ENCODE data around the gene RBM5. TPM values are rescaled to one million over a fixed set of nuclear protein-coding genes. Genes with fewer than 3 reads are reported as not detected.

Gene RBM5
- polyA plus RNA-seq, 1 donor, result 179 TPM

DNA sequence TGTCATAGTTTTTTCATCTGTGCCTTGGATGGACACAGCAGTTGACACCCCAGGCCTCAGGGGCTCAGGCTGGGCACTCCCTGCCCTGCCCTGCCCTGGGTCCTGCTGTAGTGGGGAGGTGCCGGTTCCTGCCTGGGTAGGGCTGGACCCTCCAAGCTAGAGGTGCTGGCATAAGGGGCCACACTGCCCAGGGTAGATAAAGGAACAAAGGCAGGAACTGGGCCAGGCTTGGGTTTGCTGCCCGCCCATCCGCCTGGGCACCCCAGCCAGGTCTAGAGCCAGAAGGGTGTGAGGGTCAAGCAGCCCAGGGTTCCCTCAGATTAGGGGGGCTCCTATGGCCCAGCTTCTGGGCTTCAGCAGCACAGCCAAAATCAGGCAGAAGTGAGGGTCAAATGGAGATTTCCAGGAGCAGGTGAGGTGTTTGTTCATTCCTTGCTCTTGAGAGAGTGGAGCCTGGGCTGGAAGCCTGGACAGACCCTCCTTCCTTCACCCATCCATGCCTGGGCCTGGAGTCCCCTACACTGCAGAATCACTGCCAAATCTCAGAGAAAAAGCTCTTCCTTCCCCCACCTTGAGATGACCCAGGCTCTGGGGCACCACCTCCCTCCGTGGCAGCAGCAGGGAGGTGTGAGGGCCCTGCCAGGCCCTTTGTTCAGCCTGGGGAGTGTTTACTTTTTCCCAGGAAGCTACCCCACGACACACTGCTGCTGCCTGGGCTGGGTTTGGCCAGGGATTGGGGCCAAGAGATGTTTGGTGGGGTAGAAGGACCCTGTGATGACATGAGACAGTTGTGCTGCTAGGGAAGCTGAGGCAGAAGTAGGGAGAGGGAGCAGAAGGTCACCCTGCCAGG, 73.5 kb downstream of the RBM5 start:
- DNase-seq, result no peak

DNA sequence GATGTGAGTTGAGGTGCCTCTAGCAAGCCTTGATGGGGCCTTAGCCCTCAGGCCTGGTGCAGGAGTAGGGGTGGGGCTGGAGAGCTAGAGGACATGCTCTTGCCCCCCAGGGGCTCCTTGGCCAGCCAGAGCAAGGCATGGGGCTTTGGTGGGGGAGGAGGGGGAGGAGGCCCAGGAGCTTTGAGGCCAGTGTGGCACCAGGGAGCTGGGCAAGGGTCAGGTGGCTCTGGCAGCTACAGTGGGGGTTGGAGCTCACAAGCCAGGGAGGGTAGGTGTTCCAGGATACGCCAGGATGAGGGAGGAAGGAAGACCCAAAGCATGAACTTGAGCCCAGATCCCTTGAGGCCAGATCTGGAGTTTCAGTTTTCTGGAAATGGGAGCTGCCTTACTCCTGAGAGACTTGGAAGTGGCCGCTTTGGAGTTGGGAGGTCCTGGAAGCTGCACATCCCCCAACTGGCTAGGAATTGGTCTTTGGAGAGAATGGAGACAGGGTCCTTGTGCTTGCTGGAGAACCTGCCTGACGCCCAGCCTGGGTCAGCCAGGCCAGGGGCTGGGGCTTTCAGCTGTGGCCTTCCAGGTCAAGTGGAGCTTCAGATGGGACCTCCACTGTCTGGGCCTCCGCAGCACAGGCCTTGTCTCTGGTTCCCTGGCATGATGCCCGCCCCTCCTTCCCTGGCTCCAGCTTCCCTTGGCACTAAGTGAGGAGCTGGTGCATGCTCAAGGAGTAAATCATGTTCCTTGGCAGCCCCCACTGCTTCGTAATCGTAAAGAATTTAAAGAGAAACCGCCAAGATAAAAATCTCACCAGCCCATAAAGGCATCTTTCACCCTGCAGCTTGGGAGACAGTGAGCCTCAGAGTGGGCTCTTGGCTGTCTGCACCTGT, 75.1 kb downstream of the RBM5 start:
- DNase-seq, result peak; percentile 77

DNA sequence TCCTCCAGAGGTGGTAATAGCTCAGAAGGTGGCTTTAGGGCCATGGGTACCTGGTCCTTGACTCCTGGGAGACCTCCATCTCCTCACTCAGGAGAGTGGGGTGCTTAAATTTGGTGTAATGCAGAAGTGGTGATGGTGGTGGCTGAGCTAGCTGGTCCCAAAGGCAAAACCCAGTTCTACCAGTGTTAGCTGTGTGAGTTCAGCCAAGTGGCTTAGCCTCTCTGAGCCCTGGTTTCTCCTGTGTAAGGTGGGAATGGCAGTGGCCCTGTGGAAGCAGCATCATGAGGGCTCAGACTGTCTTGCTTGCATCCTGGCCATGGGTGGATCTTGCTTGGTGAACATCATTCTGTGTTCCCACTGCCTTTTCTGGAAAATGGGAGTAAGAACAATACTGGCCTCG, 75.8 kb downstream of the RBM5 start:
- DNase-seq, result no peak

- DNase-seq, result peak; percentile 54
Observed at GRCh38 chr3:50164984-50165909, 76.5 kb downstream of the RBM5 start.

DNA sequence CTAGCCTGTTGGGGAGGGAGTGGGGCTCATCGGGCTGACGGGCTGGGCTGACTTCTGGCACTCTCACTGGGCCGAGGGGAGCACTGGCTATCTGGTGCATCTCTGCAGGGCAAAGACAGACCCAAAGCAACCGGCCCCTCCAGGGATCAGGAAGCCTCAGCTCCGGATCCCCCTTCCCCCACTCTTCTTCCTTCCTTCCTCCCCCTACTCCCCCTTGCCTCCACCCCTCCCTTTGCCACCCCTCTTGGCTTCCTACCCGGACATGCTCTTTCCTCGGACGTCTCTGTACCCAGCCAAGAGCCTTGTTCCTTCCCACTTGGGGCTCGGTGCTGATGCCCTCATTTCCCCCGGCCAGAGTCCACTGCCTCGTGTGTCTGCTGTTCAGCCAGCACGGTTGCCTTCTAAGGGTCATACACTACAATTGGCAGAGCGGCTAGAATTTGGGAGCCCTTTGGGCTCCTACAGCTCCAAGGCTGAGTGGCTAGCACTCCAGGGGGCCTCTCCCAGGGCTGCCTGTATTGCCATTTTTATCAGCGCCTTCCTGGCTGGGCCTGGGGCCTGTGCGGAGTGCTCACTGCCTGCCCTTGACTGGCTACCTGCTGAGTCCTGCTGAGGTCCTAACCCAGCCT, 77.3 kb downstream of the RBM5 start:
- no peak for DNase-seq

DNA sequence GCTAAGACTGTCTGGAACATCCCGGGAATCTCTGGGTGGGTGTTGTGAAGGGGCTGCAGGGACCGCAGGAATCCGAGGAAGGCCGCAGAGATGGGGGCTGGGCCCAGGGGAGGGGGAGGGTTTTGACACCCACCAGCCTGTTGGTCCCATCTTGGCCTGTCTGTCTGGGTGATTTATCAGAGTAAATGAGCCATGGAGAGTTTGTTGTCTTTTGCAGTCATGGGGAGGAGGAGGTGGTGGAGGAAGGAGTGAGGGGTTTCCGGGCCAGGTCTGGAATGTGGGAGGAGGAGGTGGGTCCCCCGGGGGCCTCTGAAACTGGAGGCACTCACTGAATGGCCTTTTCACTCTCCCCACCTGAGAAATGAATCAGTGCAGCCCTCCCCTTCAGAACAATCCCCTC, 77.9 kb downstream of the RBM5 start:
- DNase-seq, result no peak

GRCh38 chr3:50167069-50167840, 78.5 kb downstream of the RBM5 start:
- no peak for DNase-seq

DNA sequence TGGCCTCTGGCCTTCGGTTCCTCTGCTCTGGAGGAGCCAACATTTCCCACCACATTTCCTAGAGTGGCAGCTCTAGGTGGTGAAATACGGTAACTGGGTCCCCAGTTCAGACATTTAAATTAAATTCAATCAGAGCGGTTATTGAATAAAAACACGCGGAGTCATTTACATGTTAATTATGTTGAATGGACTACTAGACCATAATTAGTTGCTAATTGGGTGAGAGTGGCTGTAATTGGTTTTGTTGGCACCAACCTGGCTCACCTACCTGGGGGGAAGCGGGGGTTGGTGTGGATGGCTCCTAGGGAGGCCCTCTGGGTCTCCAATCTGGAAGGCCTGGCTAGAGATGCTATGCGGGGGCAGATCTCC, 79.1 kb downstream of the RBM5 start:
- no peak for DNase-seq

GRCh38 chr3:50168388-50168787, 79.7 kb downstream of the RBM5 start:
- DNase-seq, result no peak

Other genes starting within 250 kb of the RBM5 start
- gene TRAIP, start 232.4 kb upstream of the RBM5 start, polyA plus RNA-seq (ENCODE audit: insufficient read length), result 4.8 TPM
- gene CAMKV, start 219.0 kb upstream of the RBM5 start, polyA plus RNA-seq (ENCODE audit: insufficient read length), result 0.09 TPM
- 4.4 TPM for gene MST1R, start 185.0 kb upstream of the RBM5 start, polyA plus RNA-seq (ENCODE audit: insufficient read length)
- gene MON1A, start 159.1 kb upstream of the RBM5 start, polyA plus RNA-seq (ENCODE audit: insufficient read length), result 9.7 TPM
- gene RBM6, start 148.8 kb upstream of the RBM5 start, polyA plus RNA-seq (ENCODE audit: insufficient read length), result 74.8 TPM
- gene SEMA3F, start 66.4 kb downstream of the RBM5 start, polyA plus RNA-seq (ENCODE audit: insufficient read length), result 13.0 TPM
- 0.37 TPM for gene GNAT1, start 102.7 kb downstream of the RBM5 start, polyA plus RNA-seq (ENCODE audit: insufficient read length)
- gene SLC38A3, start 116.4 kb downstream of the RBM5 start, polyA plus RNA-seq (ENCODE audit: insufficient read length), result 3.3 TPM
- 187 TPM for gene GNAI2, start 147.3 kb downstream of the RBM5 start, polyA plus RNA-seq (ENCODE audit: insufficient read length)
- gene SEMA3B, start 180.2 kb downstream of the RBM5 start, polyA plus RNA-seq (ENCODE audit: insufficient read length), result 43.9 TPM
- 35.9 TPM for gene LSMEM2, start 190.2 kb downstream of the RBM5 start, polyA plus RNA-seq (ENCODE audit: insufficient read length)
- 54.2 TPM for gene IFRD2, start 203.5 kb downstream of the RBM5 start, polyA plus RNA-seq (ENCODE audit: insufficient read length)
- gene HYAL3, start 210.5 kb downstream of the RBM5 start, polyA plus RNA-seq (ENCODE audit: insufficient read length), result 1.3 TPM
- 9.5 TPM for gene NAA80, start 210.5 kb downstream of the RBM5 start, polyA plus RNA-seq (ENCODE audit: insufficient read length)
- gene HYAL1, start 214.7 kb downstream of the RBM5 start, polyA plus RNA-seq (ENCODE audit: insufficient read length), result 2.1 TPM
- 39.2 TPM for gene HYAL2, start 233.8 kb downstream of the RBM5 start, polyA plus RNA-seq (ENCODE audit: insufficient read length)
- gene TUSC2, start 239.3 kb downstream of the RBM5 start, polyA plus RNA-seq (ENCODE audit: insufficient read length), result 17.7 TPM

Data from hindlimb muscle (tissue), 1 donor.